ENCODE results near the gene SLC9B1.

DNA sequence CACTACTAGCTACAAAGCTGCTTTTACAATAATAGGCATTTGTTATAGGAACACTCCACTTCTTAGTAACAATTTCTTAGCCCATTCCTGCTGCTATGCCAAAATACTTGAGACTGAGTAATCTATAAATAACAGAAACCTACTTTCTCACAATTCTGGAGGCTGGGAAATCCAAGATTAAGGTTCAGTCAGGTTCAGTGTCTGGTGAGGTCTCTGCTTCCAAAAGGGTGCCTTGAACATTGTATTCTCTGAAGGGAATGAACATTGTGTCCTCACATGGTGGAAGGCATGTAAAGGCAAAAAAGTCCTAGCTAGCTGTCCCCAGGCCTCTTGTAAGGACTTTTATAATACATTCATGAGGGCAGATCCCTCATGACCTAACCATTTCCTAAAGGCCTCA is 7.0 kb downstream of the SLC9B1 start:
- TF ChIP-seq, protein P1, sequence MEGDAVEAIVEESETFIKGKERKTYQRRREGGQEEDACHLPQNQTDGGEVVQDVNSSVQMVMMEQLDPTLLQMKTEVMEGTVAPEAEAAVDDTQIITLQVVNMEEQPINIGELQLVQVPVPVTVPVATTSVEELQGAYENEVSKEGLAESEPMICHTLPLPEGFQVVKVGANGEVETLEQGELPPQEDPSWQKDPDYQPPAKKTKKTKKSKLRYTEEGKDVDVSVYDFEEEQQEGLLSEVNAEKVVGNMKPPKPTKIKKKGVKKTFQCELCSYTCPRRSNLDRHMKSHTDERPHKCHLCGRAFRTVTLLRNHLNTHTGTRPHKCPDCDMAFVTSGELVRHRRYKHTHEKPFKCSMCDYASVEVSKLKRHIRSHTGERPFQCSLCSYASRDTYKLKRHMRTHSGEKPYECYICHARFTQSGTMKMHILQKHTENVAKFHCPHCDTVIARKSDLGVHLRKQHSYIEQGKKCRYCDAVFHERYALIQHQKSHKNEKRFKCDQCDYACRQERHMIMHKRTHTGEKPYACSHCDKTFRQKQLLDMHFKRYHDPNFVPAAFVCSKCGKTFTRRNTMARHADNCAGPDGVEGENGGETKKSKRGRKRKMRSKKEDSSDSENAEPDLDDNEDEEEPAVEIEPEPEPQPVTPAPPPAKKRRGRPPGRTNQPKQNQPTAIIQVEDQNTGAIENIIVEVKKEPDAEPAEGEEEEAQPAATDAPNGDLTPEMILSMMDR (optimal IDR thresholded peaks at IDR 0.05 in 1 of 3, IDR thresholded peaks at IDR 0.05 in 1 of 3, conservative IDR thresholded peaks at IDR 0.05 in 1 of 3; ENCODE audit: extremely low read depth in 1 of 3, insufficient read depth in 2 of 3, low read length in 3 of 3) = no peak
- TF ChIP-seq EZH2 (IDR thresholded peaks at IDR 0.05; ENCODE audit: low read length) = no peak
